Progenitor cell of endocrine pancreas (in vitro differentiated cells): ENCODE measurements around the gene CLSTN2. TPM values are rescaled to one million over a fixed set of nuclear protein-coding genes. Genes with fewer than 3 reads are reported as not detected.

Experiments
- DNase-seq: peaks from one replicate; pipeline ENCODE4 v3.0.0; 2021; ENCODE audit warnings: low spot score; ENCODE audit not compliant: unreplicated experiment
- H3K27ac Mint-ChIP-seq: 2 replicates; pipeline ENCODE4 v1.8.0; 2021; ENCODE audit warnings: mild to moderate bottlenecking, moderate library complexity, mixed read lengths
- H3K27me3 Mint-ChIP-seq: 2 replicates; pipeline ENCODE4 v1.8.0; 2021; ENCODE audit warnings: mixed read lengths
- H3K36me3 Mint-ChIP-seq: 2 replicates; pipeline ENCODE4 v1.8.0; 2022; ENCODE audit warnings: mixed read lengths; ENCODE audit not compliant: insufficient read depth
- H3K4me1 Mint-ChIP-seq: 2 replicates; pipeline ENCODE4 v1.8.0; 2021; ENCODE audit warnings: low read depth, mixed read lengths
- H3K4me3 Mint-ChIP-seq: 2 replicates; pipeline ENCODE4 v1.8.0; 2021; ENCODE audit warnings: low read depth, mild to moderate bottlenecking, moderate library complexity, mixed read lengths
- H3K9me3 Mint-ChIP-seq: 2 replicates; pipeline ENCODE4 v1.8.0; 2021; ENCODE audit warnings: low read depth, mixed read lengths
- total RNA-seq: library from RNA; stranded (reverse); gene quantifications from 2 replicates; pipeline ENCODE4 v1.2.1, GENCODE V29; 2021
- TF ChIP-seq, protein P1 (sequence below): fragments of 200-600 bp; sonication (generic); IDR thresholded peaks from one replicate; pipeline ENCODE4 v1.5.0; 2021; ENCODE audit warnings: antibody characterized with exemption, mild to moderate bottlenecking; ENCODE audit not compliant: unreplicated experiment

Gene CLSTN2
- total RNA-seq, 1 donor from 2014 or later: 2.8 TPM

DNA sequence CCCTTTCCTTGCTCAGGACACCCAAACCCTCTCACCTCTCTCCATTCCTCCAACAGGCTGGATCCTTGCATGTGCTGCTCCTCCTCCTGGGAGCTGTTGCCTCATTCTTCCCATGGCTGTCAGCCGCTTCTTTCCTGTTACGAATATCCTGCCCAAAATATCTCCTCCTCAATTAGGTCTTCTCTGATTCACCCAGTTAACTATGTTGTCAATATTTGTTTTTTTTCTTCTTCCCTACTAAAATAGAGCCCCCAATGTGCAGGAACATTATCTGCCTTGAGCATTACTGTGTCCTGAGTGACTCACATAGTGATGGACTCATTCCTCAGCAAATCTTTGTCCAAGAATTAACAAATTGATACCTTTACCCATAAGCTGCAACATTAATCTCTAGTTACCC is 357.2 kb downstream of the CLSTN2 start:
- Mint-ChIP-seq H3K27ac (no peak overlapping the region), H3K4me3 (no peak overlapping the region), H3K4me1 (no peaks in the 10 kb centered on the region), H3K36me3 (no peaks in the 10 kb centered on the region), H3K9me3 (no peaks in the 10 kb centered on the region), H3K27me3 (peaks cover 14% of the 10 kb centered on the region)
- no peak for DNase-seq
- TF ChIP-seq, protein P1, sequence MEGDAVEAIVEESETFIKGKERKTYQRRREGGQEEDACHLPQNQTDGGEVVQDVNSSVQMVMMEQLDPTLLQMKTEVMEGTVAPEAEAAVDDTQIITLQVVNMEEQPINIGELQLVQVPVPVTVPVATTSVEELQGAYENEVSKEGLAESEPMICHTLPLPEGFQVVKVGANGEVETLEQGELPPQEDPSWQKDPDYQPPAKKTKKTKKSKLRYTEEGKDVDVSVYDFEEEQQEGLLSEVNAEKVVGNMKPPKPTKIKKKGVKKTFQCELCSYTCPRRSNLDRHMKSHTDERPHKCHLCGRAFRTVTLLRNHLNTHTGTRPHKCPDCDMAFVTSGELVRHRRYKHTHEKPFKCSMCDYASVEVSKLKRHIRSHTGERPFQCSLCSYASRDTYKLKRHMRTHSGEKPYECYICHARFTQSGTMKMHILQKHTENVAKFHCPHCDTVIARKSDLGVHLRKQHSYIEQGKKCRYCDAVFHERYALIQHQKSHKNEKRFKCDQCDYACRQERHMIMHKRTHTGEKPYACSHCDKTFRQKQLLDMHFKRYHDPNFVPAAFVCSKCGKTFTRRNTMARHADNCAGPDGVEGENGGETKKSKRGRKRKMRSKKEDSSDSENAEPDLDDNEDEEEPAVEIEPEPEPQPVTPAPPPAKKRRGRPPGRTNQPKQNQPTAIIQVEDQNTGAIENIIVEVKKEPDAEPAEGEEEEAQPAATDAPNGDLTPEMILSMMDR: no peak

DNA sequence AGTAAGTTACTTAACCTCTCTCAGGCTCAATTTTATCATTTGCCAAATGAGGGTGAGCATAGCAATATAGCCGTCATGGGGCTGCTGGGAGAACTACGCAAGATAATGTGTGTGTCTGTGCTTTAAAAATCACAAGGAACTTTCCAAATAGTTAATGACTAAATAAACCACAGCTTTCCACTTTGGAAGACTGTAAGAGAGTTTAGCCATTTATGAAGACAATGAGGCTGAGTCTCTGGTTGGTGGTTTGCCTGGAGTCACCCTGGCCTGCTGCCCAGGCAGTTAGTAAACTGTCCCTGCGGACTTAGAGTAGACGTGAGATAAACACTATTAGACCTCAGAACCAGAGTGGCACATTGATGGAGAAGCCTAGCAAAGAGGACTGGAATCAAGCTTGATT is 357.7 kb downstream of the CLSTN2 start:
- H3K9me3 Mint-ChIP-seq: no peaks in the 10 kb centered on the region
- H3K27ac Mint-ChIP-seq: no peak overlapping the region
- TF ChIP-seq, protein P1: no peak
- no peak for DNase-seq
- H3K4me1 Mint-ChIP-seq: no peaks in the 10 kb centered on the region
- peaks cover 14% of the 10 kb centered on the region for H3K27me3 Mint-ChIP-seq
- no peaks in the 10 kb centered on the region for H3K36me3 Mint-ChIP-seq
- H3K4me3 Mint-ChIP-seq: no peak overlapping the region

DNA sequence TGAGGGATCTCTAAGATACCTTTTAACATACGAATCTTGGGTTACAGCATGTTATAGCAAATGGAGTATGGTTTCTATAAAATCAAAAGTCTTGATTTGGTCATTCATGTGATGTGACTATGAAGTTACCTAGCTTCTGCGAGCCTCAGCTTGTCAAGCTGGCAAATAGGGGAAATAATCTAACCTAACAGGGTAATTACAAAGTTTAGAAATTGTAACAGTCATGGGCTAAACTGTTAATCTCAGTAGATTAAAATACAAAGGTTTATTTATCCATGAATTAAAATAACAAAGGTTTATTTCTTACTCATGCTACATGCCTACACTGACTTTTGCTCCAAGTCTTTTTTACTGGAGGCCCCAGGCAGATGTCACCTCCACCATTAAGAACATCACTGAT is 359.1 kb downstream of the CLSTN2 start:
- H3K36me3 Mint-ChIP-seq: no peaks in the 10 kb centered on the region
- DNase-seq: no peak
- TF ChIP-seq, protein P1: no peak
- H3K4me3 Mint-ChIP-seq: no peak overlapping the region
- peaks cover 9% of the 10 kb centered on the region for H3K27me3 Mint-ChIP-seq
- no peaks in the 10 kb centered on the region for H3K9me3 Mint-ChIP-seq
- H3K27ac Mint-ChIP-seq: no peak overlapping the region
- no peaks in the 10 kb centered on the region for H3K4me1 Mint-ChIP-seq

DNA sequence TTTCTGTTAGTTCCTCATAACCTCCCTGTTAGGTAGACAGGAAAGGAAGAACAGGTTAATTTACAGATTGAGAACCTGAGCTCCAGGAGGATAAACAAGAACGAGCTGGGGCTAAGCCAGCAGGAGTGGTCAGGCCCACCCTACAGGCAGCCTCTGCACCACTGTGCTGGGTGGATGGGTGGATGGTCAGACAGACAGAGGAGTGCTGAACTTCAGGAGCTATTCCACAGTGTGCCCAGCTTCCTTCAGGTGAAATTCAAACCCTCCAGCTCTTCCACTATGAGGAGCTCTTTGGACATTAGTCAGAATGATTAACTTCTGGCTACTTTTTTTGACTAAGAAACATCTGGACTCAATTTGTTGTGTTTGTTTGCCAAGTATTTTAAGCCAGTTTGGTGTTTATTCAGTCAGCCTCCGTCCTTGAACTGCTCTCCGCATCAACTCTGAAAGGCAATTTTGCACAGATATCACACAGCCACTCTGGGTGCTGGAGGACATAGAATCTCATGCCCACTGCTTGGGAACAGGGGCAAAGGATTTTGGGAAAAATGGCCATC is 361.9 kb downstream of the CLSTN2 start:
- Mint-ChIP-seq H3K4me3 (no peak overlapping the region), H3K4me1 (no peaks in the 10 kb centered on the region), H3K36me3 (no peaks in the 10 kb centered on the region), H3K27me3 (peaks cover 4% of the 10 kb centered on the region), H3K27ac (no peak overlapping the region), H3K9me3 (no peaks in the 10 kb centered on the region)
- DNase-seq: no peak
- TF ChIP-seq, protein P1: no peak

DNA sequence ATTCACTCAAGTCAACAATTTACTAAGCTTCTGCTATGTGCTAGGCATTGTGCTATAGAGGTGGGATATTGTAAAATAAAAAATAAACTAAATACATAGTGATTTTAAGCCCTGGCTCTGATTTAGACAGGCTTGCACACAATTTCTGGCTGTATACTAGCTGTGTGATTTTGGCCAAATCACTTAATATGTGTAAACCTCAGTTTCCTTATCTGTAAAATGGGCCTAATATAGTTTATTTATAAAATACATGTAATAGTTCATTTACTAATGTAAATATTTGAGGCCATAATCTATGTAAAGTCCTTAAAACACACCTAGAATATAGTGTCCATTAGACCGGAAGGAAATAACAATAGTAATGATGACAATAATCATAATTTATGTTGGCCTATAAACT is 363.1 kb downstream of the CLSTN2 start:
- TF ChIP-seq, protein P1: no peak
- no peaks in the 10 kb centered on the region for H3K36me3 Mint-ChIP-seq
- no peaks in the 10 kb centered on the region for H3K9me3 Mint-ChIP-seq
- no peaks in the 10 kb centered on the region for H3K27me3 Mint-ChIP-seq
- no peak for DNase-seq
- no peak overlapping the region for H3K27ac Mint-ChIP-seq
- H3K4me3 Mint-ChIP-seq: no peak overlapping the region
- no peaks in the 10 kb centered on the region for H3K4me1 Mint-ChIP-seq
